RWPE2 (cell line): ENCODE measurements around the gene FAM209A.

ENCODE experiments used
- ATAC-seq: fragments of 200-7000 bp; cut with Tn5 transposase; 3 replicates; pipeline ENCODE4 v1.9.1; 2021; ENCODE audit warnings: low read depth
- DNase-seq: peaks from one replicate; pipeline ENCODE4 v3.0.0-alpha.2; 2020; ENCODE audit warnings: low spot score
- H3K27ac ChIP-seq: fragments of 450-650 bp; 2 replicates; pipeline ENCODE4 v1.5.1; 2017; ENCODE audit warnings: mild to moderate bottlenecking; ENCODE audit not compliant: poor library complexity, severe bottlenecking
- H3K27me3 ChIP-seq: fragments of 250-450 bp; sonication (Bioruptor Pico); 2 replicates; pipeline ENCODE4 v1.5.1; 2021; ENCODE audit warnings: mild to moderate bottlenecking, moderate library complexity; ENCODE audit not compliant: insufficient read depth, poor library complexity, severe bottlenecking
- H3K36me3 ChIP-seq: fragments of 250-450 bp; sonication (Bioruptor Pico); 2 replicates; pipeline ENCODE4 v1.5.1; 2020; ENCODE audit warnings: low read depth, mild to moderate bottlenecking, moderate library complexity
- H3K4me1 ChIP-seq: fragments of 250-450 bp; sonication (Bioruptor Pico); 2 replicates; pipeline ENCODE4 v1.5.1; 2021; ENCODE audit warnings: mild to moderate bottlenecking, moderate library complexity; ENCODE audit not compliant: insufficient read depth, poor library complexity, severe bottlenecking
- H3K4me3 ChIP-seq: fragments of 250-450 bp; sonication (Bioruptor Pico); 2 replicates; pipeline ENCODE4 v1.5.1; 2021; ENCODE audit warnings: mild to moderate bottlenecking, moderate library complexity; ENCODE audit not compliant: severe bottlenecking
- H3K9me3 ChIP-seq: fragments of 250-450 bp; sonication (Bioruptor Pico); 2 replicates; pipeline ENCODE4 v1.5.1; 2021; ENCODE audit warnings: mild to moderate bottlenecking, moderate library complexity; ENCODE audit not compliant: severe bottlenecking
- CTCF ChIP-seq: fragments of 450-650 bp; IDR thresholded peaks from one replicate; pipeline ENCODE4 v1.5.1; 2017; ENCODE audit warnings: mild to moderate bottlenecking, moderate library complexity; ENCODE audit not compliant: poor library complexity, severe bottlenecking

Gene FAM209A

GRCh38 chr20:56574531-56575142 is 50.1 kb downstream of the FAM209A start:
- H3K4me1 ChIP-seq, result peaks cover 16% of the 10 kb centered on the region
- peak overlapping the region; percentile 31 for H3K27ac ChIP-seq
- no peaks in the 10 kb centered on the region for H3K27me3 ChIP-seq
- H3K36me3 ChIP-seq, result no peaks in the 10 kb centered on the region
- TF ChIP-seq CTCF, result no peak
- H3K4me3 ChIP-seq, result no peak overlapping the region
- DNase-seq (peak; percentile 93), ATAC-seq (peak; percentile 81)
- H3K9me3 ChIP-seq, result no peaks in the 10 kb centered on the region

- Histone ChIP-seq H3K27me3 (no peaks in the 10 kb centered on the region), H3K27ac (peak overlapping the region; percentile 31), H3K4me1 (peaks cover 16% of the 10 kb centered on the region), H3K4me3 (no peak overlapping the region), H3K9me3 (no peaks in the 10 kb centered on the region), H3K36me3 (no peaks in the 10 kb centered on the region)
- TF ChIP-seq CTCF, result no peak
- ATAC-seq (peak; percentile 1; the same call in 1 of the 3 replicates), DNase-seq (no peak)
Measured at GRCh38 chr20:56575157-56575556, 50.6 kb downstream of the FAM209A start.
